Stimulated activated naive CD8-positive, alpha-beta T cell treated with anti-CD3 and anti-CD28 coated beads, Interleukin-15, Interleukin-2, amounts not matched to agents 100 ng/mL and 50 ng/mL, for 24 hours (primary cell): ENCODE measurements around the gene ARHGEF39.

Experiments
- H3K27ac Mint-ChIP-seq: one replicate; pipeline ENCODE4 v1.8.0; 2021; ENCODE audit warnings: mild to moderate bottlenecking, mixed read lengths
- H3K27me3 Mint-ChIP-seq: one replicate; pipeline ENCODE4 v1.8.0; 2021; ENCODE audit warnings: mixed read lengths
- H3K36me3 Mint-ChIP-seq: one replicate; pipeline ENCODE4 v1.8.0; 2021; ENCODE audit warnings: low read depth, mixed read lengths
- H3K4me1 Mint-ChIP-seq: one replicate; pipeline ENCODE4 v1.8.0; 2021; ENCODE audit warnings: low read depth, mixed read lengths
- H3K4me3 Mint-ChIP-seq: one replicate; pipeline ENCODE4 v1.8.0; 2021; ENCODE audit warnings: mild to moderate bottlenecking, mixed read lengths
- H3K9me3 Mint-ChIP-seq: one replicate; pipeline ENCODE4 v1.8.0; 2021; ENCODE audit warnings: mixed read lengths

The ARHGEF39 gene

DNA sequence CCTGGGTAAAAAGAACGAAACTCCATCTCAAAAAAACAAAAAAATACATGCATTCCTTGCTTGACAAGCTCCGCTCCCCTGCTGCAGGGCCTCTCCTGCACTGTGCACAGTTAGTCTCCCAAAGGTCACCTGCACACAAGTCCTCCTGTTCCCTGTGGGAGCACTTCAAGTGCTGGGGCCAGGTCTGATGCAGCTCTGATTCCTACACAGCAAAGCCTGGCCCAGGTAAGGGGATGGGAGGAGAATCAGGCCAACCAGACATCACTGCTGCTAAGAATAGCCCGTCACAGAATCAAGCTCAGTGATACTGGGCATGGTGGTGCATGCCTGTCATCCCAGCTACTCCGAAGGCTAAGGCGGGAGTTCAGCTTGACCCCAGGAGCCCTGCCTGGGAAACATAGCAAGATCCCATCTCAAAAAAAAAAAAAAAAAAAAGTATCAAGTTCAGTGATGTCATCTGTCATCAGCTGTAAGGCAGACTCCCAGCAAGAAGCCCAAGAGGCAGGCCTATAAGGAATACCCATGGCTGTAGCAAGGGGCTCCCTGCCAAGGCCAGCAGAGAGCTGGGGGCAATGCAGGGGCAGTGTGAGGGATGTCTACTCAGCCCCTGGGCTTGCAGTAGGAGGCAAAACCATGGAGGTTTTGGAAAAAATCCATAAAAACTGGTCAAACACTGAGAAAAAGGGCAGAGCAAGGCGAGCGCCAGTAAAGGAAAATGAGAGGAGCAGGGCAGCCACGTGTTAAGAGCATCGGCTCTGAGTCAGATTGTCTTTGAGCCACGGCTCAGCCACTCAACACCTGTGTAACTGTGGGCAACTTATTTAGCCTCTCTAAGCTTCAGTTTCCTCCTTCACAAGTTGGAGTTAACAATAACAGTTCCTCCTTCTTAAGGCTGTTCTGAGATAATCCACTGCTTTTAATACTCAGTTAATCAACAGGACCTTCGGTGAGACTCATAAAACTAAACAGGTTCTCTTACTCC is 21.5 kb upstream of the ARHGEF39 start:
- H3K27me3 Mint-ChIP-seq = no peaks in the 10 kb centered on the region
- no peak overlapping the region for H3K27ac Mint-ChIP-seq
- no peaks in the 10 kb centered on the region for H3K36me3 Mint-ChIP-seq
- H3K9me3 Mint-ChIP-seq = no peaks in the 10 kb centered on the region
- H3K4me3 Mint-ChIP-seq = no peak overlapping the region
- H3K4me1 Mint-ChIP-seq = peaks cover 27% of the 10 kb centered on the region

- Mint-ChIP-seq H3K4me3 (no peak overlapping the region), H3K9me3 (no peaks in the 10 kb centered on the region), H3K27ac (no peak overlapping the region), H3K4me1 (peaks cover 18% of the 10 kb centered on the region), H3K27me3 (no peaks in the 10 kb centered on the region), H3K36me3 (no peaks in the 10 kb centered on the region)
Measured at GRCh38 chr9:35685506-35685905, 20.5 kb upstream of the ARHGEF39 start.

- Mint-ChIP-seq H3K9me3 (no peaks in the 10 kb centered on the region), H3K27ac (no peak overlapping the region), H3K36me3 (no peaks in the 10 kb centered on the region), H3K27me3 (no peaks in the 10 kb centered on the region), H3K4me3 (no peak overlapping the region), H3K4me1 (peaks cover 18% of the 10 kb centered on the region)
Measured at GRCh38 chr9:35684921-35685320, 19.9 kb upstream of the ARHGEF39 start.

DNA sequence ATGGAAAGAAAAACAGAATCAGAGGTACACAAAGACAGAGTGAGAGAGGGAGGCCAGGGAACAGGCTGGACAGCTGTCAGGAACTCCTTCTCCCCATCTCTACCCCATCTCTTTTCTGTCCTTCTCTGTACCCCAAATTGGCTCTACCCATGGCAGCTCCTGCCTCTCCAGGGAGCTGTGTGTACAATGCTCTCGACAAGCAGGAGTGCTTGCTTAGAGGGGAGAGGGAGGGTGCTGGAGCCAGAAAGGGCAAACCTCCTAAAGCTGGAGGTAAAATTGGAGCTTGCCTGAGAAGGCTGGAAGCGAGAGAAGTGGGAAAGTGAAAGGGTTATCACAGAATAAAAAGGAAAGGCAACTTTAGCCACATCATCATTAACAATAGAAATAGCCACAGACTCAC is 18.3 kb upstream of the ARHGEF39 start:
- Mint-ChIP-seq H3K36me3 (no peaks in the 10 kb centered on the region), H3K27ac (no peak overlapping the region), H3K4me3 (no peak overlapping the region), H3K27me3 (no peaks in the 10 kb centered on the region), H3K9me3 (no peaks in the 10 kb centered on the region), H3K4me1 (peaks cover 8% of the 10 kb centered on the region)

DNA sequence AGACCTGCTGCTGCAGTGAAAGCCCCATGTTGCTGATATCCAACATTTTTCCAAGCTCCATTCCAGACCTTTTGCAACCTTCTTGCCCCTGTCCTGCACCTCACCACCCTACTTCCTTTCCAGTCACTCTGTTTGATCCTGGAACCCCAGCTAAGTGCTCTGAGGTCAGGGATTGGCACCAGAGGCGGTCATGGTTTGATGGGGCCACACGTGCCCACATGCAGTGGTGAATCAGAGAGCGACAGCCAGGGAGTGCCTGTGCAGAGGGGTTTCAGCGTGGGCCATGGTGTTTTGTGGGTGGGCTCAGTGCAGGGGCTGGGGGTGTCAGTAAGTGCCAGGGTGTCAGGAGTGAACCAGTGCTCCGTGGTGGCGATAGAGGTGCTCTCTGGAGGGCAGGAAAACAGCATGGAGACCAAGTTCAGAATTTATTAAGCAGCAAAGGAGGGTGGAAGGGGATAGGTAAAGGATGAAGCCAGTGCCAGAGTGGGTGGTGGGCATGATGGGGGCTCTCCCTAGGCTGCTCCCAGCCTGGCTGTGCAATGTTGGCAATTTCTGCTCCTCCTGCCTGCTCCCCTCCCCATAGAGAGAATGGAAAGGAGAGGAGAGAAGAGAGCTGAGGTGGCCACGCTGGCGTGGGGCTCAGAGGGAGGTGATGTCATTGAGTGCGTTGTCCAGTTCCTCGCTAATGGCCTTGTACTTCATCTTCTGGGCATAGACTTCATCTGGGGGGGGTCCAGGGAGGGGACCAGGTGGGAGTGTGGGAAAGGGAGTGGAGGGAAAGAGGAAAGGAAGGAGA is 17.7 kb upstream of the ARHGEF39 start:
- Mint-ChIP-seq H3K27ac (no peak overlapping the region), H3K36me3 (no peaks in the 10 kb centered on the region), H3K4me3 (no peak overlapping the region), H3K27me3 (no peaks in the 10 kb centered on the region), H3K4me1 (peaks cover 4% of the 10 kb centered on the region), H3K9me3 (no peaks in the 10 kb centered on the region)

DNA sequence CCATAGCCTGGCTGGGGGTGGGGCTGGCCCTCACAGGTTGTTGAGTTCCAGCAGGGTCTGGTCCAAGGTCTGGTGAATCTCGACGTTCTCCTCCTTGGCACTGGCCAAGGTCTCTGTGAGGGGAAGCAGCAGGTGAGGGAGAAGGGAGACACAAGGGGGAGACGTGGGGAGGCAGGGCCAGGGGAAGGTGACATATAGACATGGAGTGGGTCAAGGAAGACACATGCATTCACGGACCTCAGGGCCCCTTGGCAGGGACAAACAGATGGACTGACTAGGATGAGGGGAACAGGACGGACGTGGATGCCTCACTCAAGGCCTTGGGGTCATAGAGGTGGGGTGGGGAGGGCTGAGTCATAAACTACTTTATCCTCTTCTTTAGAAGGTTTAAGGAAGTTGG is 17.1 kb upstream of the ARHGEF39 start:
- no peaks in the 10 kb centered on the region for H3K27me3 Mint-ChIP-seq
- H3K36me3 Mint-ChIP-seq = no peaks in the 10 kb centered on the region
- H3K27ac Mint-ChIP-seq = no peak overlapping the region
- H3K4me1 Mint-ChIP-seq = no peaks in the 10 kb centered on the region
- H3K4me3 Mint-ChIP-seq = no peak overlapping the region
- H3K9me3 Mint-ChIP-seq = no peaks in the 10 kb centered on the region

- Mint-ChIP-seq H3K27me3 (peaks cover 1% of the 10 kb centered on the region), H3K27ac (no peak overlapping the region), H3K36me3 (no peaks in the 10 kb centered on the region), H3K9me3 (no peaks in the 10 kb centered on the region), H3K4me3 (no peak overlapping the region), H3K4me1 (peaks cover under 1% of the 10 kb centered on the region)
Measured at GRCh38 chr9:35681341-35682002, 16.5 kb upstream of the ARHGEF39 start.

DNA sequence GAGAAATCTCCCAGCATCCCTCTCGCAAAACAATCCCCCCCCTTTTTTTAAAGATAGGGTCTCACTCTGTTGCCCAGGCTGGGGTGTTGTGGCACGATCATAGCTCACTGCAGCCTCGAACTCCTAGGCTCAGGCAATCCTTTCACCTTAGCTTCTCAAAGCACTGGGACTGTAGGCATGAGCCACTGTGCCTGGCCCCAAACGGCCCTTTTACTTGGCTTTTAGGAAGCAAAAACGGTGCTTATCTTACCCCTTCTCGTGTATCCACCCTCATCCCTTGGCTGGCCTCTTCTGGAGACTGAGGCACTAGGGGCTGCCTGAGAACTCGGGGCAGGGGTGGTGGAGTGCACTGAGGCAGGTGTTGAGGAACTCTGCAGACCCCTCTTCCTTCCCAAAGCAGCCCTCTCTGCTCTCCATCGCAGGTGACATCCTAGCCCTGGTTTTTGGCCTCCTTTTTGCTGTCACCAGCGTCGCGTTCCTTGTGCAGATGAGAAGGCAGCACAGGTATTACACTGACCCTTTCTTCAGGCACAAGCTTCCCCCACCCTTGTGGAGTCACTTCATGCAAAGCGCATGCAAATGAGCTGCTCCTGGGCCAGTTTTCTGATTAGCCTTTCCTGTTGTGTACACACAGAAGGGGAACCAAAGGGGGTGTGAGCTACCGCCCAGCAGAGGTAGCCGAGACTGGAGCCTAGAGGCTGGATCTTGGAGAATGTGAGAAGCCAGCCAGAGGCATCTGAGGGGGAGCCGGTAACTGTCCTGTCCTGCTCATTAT is 15.5 kb upstream of the ARHGEF39 start:
- H3K9me3 Mint-ChIP-seq = no peaks in the 10 kb centered on the region
- H3K36me3 Mint-ChIP-seq = no peaks in the 10 kb centered on the region
- peaks cover 3% of the 10 kb centered on the region for H3K27me3 Mint-ChIP-seq
- H3K4me1 Mint-ChIP-seq = peaks cover 5% of the 10 kb centered on the region
- H3K4me3 Mint-ChIP-seq = no peak overlapping the region
- H3K27ac Mint-ChIP-seq = no peak overlapping the region

GRCh38 chr9:35679766-35680330 is 14.9 kb upstream of the ARHGEF39 start:
- H3K27me3 Mint-ChIP-seq = peaks cover 3% of the 10 kb centered on the region
- peaks cover 8% of the 10 kb centered on the region for H3K4me1 Mint-ChIP-seq
- no peak overlapping the region for H3K4me3 Mint-ChIP-seq
- no peaks in the 10 kb centered on the region for H3K36me3 Mint-ChIP-seq
- no peaks in the 10 kb centered on the region for H3K9me3 Mint-ChIP-seq
- no peak overlapping the region for H3K27ac Mint-ChIP-seq

- Mint-ChIP-seq H3K27me3 (peaks cover 10% of the 10 kb centered on the region), H3K27ac (no peak overlapping the region), H3K9me3 (no peaks in the 10 kb centered on the region), H3K4me3 (no peak overlapping the region), H3K36me3 (no peaks in the 10 kb centered on the region), H3K4me1 (peaks cover 14% of the 10 kb centered on the region)
Measured at GRCh38 chr9:35679091-35679490, 14.1 kb upstream of the ARHGEF39 start.

DNA sequence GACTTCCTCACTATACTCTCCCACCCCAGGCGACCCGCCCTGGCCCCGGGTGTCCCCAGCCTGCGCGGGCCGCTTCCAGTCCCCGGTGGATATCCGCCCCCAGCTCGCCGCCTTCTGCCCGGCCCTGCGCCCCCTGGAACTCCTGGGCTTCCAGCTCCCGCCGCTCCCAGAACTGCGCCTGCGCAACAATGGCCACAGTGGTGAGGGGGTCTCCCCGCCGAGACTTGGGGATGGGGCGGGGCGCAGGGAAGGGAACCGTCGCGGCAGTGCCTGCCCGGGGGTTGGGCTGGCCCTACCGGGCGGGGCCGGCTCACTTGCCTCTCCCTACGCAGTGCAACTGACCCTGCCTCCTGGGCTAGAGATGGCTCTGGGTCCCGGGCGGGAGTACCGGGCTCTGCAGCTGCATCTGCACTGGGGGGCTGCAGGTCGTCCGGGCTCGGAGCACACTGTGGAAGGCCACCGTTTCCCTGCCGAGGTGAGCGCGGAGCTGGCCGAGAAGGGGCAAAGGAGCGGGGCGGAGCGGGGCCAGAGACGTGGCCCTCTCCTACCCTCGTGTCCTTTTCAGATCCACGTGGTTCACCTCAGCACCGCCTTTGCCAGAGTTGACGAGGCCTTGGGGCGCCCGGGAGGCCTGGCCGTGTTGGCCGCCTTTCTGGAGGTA is 10.9 kb upstream of the ARHGEF39 start:
- no peaks in the 10 kb centered on the region for H3K36me3 Mint-ChIP-seq
- peaks cover 14% of the 10 kb centered on the region for H3K4me1 Mint-ChIP-seq
- peak overlapping the region; percentile 74 for H3K4me3 Mint-ChIP-seq
- H3K9me3 Mint-ChIP-seq = no peaks in the 10 kb centered on the region
- H3K27me3 Mint-ChIP-seq = peaks cover 10% of the 10 kb centered on the region
- H3K27ac Mint-ChIP-seq = peak overlapping the region; percentile 59

GRCh38 chr9:35675204-35675603 is 10.2 kb upstream of the ARHGEF39 start:
- Mint-ChIP-seq H3K27ac (no peak overlapping the region), H3K4me3 (peak overlapping the region; percentile 74), H3K9me3 (no peaks in the 10 kb centered on the region), H3K4me1 (peaks cover 14% of the 10 kb centered on the region), H3K27me3 (peaks cover 10% of the 10 kb centered on the region), H3K36me3 (no peaks in the 10 kb centered on the region)

DNA sequence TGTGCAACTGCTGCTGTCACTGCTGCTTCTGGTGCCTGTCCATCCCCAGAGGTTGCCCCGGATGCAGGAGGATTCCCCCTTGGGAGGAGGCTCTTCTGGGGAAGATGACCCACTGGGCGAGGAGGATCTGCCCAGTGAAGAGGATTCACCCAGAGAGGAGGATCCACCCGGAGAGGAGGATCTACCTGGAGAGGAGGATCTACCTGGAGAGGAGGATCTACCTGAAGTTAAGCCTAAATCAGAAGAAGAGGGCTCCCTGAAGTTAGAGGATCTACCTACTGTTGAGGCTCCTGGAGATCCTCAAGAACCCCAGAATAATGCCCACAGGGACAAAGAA is 9.0 kb upstream of the ARHGEF39 start:
- no peaks in the 10 kb centered on the region for H3K9me3 Mint-ChIP-seq
- H3K4me3 Mint-ChIP-seq = no peak overlapping the region
- no peaks in the 10 kb centered on the region for H3K36me3 Mint-ChIP-seq
- peaks cover 14% of the 10 kb centered on the region for H3K4me1 Mint-ChIP-seq
- H3K27ac Mint-ChIP-seq = no peak overlapping the region
- H3K27me3 Mint-ChIP-seq = peaks cover 10% of the 10 kb centered on the region
